Loucy (cell line): ENCODE results near the gene HRH1.

Experiments used
- EZH2phosphoT487 ChIP-seq: fragments of 200-600 bp; IDR thresholded peaks from 2 replicates; pipeline ENCODE4 v1.6.1; 2018; ENCODE audit warnings: antibody characterized with exemption, mild to moderate bottlenecking, moderate library complexity, borderline replicate concordance
- TF ChIP-seq, protein P1 (sequence below): fragments of 200-600 bp; sonication (generic); conservative IDR thresholded peaks from 2 replicates; pipeline ENCODE4 v1.5.1; 2014; ENCODE audit warnings: mild to moderate bottlenecking, antibody characterized with exemption, low read length

DNA sequence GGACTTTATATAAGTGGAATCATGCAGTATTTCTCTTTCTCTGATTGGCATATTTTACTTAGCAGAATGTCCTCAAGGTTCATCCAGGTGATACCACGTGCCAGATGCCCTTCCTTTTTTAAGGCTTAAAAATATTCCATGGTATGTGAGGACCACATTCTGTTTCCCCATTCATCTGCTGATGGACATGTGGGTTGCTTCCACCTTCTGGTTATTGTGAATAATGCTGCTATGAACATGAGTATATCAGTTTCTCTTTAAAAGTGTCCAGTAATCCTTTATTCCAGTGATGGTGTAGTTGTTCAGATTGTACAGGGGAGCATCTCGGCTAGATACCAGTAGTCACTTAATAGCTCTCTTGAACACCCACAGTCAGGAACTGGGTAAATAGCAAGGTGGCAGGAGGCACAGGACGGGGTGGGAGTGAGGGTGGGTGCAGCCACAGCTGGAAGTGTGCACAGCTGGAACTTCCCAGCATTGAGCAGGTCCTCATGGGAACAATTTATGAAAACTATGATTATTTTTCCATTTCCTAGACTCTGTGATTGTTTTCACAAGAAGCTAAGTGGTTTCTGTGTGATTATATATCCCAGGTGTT lies 67.6 kb downstream of the HRH1 start:
- TF ChIP-seq, protein P1, sequence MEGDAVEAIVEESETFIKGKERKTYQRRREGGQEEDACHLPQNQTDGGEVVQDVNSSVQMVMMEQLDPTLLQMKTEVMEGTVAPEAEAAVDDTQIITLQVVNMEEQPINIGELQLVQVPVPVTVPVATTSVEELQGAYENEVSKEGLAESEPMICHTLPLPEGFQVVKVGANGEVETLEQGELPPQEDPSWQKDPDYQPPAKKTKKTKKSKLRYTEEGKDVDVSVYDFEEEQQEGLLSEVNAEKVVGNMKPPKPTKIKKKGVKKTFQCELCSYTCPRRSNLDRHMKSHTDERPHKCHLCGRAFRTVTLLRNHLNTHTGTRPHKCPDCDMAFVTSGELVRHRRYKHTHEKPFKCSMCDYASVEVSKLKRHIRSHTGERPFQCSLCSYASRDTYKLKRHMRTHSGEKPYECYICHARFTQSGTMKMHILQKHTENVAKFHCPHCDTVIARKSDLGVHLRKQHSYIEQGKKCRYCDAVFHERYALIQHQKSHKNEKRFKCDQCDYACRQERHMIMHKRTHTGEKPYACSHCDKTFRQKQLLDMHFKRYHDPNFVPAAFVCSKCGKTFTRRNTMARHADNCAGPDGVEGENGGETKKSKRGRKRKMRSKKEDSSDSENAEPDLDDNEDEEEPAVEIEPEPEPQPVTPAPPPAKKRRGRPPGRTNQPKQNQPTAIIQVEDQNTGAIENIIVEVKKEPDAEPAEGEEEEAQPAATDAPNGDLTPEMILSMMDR = peak; percentile 32; the same call in 1 of the 2 replicates
- no peak for TF ChIP-seq EZH2phosphoT487
